CD4-positive, alpha-beta T cell treated with Interleukin-6 for 4 hours (primary cell): Measurements from ENCODE around the gene PCSK5.
"Not testable (repeated sequence)": the region's sequence is repeated elsewhere in the genome, so short reads cannot be mapped to it uniquely, and the experiment has no call there.

Experiments used
- DNase-seq: peaks from one replicate; pipeline ENCODE4 v3.0.0-alpha.2; 2020; ENCODE audit warnings: mixed read lengths

Gene PCSK5

GRCh38 chr9:75927356-75927755 lies 36.9 kb downstream of the PCSK5 start:
- no peak for DNase-seq

- no peak for DNase-seq
These were observed 39.7 kb downstream of the PCSK5 start for GRCh38 chr9:75930190-75930589.

GRCh38 chr9:75930730-75931321 lies 40.4 kb downstream of the PCSK5 start:
- no peak for DNase-seq

DNA sequence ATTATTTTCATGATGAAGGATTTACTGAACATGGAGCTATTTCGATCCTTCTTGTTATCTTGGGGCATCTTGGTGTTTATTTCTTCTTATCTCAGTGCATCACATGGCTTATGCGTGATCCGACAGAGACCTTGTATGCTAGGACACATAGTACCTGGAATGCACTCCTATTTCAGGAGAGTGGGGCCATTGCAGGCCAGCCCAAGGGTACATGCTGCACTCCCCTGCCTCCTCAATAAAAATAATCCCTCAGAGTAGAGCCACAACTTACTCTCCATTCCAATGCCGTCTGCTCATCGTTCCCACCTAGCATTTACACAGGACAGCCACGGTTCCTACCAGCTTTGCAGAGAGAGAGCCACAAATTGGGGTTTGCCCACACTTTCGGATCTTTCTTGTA lies 43.5 kb downstream of the PCSK5 start:
- DNase-seq, result no peak

- no peak for DNase-seq
These were observed 45.1 kb downstream of the PCSK5 start for GRCh38 chr9:75935591-75935990.

- no peak for DNase-seq
These were observed 47.2 kb downstream of the PCSK5 start for GRCh38 chr9:75937521-75938258.

- no peak for DNase-seq
These were observed 48.5 kb downstream of the PCSK5 start for GRCh38 chr9:75938946-75939345.

DNA sequence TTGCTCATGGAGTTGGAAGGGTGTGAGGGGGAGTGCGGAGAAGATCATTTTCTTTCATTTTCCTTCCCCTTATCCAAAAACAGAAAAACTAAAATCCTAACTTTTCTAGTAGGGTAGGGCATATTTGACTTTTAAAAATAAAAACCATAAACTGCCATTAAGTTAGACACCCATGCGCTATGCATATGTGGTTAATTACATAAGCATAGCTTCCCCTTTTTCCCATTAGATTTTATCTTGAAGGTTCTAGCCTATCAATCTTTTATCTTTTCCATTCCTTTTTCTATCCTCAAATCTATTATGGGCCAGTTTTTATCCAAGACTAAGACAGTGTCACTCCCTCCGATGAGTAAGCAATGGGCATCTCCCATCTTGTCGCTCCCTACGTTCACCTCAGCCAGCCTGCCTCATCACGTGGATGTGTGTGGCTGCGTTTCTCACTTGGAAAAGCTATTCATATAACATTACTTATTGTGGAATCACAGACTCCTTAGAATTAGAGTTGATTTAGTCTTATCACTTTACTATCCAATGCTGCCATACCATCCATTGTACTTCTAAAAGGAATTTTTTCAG lies 49.2 kb downstream of the PCSK5 start:
- no peak for DNase-seq

GRCh38 chr9:75941066-75941465 lies 50.6 kb downstream of the PCSK5 start:
- no peak for DNase-seq

GRCh38 chr9:75941577-75942311 lies 51.3 kb downstream of the PCSK5 start:
- DNase-seq, result no peak

- DNase-seq, result no peak
These were observed 56.3 kb downstream of the PCSK5 start for GRCh38 chr9:75946766-75947165.

- no peak for DNase-seq
These were observed 56.8 kb downstream of the PCSK5 start for GRCh38 chr9:75947233-75947632.

DNA sequence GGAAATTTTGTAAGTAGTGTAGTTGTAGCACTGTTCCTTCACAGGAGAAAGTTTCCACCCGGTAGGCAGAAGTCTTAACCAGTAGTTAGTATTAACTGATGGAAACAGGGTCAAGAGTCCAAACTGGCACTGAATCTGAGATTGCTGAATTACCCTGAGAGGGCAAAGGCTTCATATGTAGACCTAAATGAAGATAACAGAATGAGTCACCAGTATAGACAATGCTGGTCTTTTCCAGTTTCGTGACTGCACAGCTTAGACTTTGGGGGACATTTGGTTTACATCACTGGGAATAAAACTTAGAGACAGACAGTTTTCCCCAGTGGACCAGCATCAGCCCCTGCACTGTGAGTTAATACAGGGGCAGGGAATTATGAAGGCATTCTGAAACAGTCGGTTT lies 60.5 kb downstream of the PCSK5 start:
- DNase-seq, result no peak

- no peak for DNase-seq
These were observed 62.7 kb downstream of the PCSK5 start for GRCh38 chr9:75953218-75953617.

- DNase-seq, result no peak
These were observed 65.7 kb downstream of the PCSK5 start for GRCh38 chr9:75956161-75956560.

DNA sequence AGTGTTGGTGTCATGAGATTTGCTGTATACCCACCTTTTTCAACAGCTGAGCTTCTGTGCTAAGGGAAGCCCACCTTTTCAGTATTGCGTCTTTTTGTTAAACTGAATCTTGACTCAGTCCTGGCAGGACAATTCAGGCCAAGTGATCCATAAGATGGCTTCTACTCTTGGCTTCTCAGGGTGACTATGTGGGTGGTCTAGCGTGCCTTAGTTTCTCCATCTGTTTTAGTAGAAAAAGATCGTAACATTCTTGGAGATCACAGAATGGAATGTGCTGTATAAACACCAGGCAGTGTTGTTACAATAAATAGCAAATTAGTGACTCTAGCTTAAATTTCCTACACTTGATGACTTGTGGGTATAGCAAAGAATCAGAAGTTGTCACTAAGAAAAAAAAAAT lies 66.6 kb downstream of the PCSK5 start:
- DNase-seq, result no peak

DNA sequence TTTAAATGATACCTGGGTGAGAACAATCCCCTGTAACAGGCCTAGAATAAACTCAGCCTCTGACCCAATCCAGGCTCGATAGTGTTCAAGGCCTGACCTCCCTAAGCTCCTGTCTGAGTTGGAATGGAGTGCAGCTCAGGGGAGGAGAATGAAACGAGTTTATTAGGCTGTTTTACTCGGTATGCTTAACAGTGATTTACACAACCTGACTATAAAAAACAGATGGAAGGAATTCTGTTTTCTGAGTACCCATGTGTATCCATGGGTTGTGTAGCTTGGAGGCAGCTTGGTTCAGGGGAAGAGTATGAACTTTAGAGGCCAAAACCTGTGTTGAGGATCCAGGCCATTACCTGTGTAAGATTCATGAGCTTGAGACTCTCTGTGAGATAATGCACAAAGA lies 67.8 kb downstream of the PCSK5 start:
- no peak for DNase-seq

DNA sequence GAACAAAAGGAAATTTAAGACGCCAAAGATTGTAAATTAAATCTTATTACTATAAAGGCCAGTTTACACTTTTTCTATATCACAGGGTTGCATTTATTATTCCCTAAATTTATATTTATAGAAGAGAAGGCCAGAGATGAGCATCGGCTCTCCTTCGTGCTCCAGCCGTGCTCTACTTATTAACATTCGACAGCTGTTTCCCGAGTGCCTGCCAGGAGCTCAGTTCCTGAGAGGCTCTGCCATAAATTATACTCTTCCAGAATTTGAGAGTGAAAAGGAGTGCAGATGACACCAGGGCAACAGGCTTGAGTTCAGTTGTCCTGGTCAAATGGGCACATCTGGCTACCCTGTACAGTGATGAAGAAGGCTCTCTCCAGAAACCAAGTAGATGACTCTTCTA lies 70.1 kb downstream of the PCSK5 start:
- DNase-seq, result no peak

DNA sequence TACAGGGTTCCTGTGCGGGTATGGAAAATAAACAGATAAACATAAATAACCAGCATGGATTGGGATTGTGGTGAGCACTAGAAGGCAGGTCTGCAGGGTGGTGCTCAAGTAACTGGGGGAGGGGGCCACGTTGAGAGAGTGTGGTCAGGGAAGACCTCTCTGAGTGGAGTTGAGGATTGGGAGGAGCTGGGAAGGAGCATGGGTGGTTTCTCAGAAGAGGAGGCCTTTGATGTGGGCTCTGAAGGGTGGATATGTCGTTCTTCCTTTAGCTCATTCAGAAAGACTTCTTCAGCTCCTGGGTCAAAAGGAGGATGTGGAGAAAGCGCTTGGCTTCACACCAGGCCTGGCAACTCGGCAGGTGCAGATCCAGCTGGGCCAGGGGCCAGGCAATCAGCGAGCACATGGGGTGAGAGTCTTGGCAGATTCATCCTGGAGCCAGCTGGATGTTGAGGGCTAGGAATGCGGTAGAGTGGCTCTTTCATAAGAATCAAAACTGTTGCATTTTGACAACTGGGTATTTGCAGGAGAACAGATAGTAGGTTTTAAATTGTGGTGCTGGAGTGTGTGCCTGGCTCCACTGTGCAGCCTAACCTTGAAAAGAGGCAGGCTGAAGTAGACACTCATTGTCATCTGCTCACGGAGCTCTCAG lies 71.7 kb downstream of the PCSK5 start:
- DNase-seq, result no peak

GRCh38 chr9:75962662-75963036 lies 72.2 kb downstream of the PCSK5 start:
- no peak for DNase-seq

DNA sequence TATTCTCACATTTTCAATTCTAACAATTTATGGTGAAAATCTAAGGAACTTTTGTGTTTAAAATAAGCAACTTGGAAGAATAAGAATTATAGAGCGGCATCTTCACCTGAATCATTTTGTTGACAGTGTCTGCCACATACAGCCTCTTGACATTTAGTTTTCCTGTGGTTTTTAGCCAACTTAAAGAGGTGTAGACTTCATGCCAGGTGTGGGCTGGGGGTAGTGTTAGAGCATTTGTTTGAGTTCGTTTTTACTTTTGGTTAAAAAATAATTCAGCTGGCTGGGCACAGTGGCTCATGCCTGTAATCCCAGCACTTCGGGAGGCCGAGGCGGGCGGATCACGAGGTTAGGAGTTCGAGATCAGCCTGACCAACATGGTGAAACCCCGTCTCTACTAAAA lies 72.8 kb downstream of the PCSK5 start:
- not testable (repeated sequence) for DNase-seq

DNA sequence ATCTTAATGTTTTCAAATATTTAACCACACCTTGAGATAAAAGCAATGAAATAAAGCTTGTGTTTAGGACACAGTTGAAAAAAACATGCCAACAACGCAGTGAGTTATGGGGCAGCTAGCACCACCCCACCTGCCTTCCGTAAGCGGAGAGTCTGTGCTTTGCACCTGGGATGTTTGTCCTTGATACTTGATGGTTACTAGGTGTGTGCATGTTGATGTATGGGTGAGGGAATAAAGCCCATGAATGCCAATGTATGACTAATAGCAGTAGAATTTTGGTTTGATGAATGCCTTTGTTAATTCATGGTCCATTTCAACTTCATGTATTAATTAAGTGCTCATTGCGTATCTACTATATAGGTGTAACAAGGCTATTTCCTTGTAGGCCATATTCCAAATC lies 74.0 kb downstream of the PCSK5 start:
- DNase-seq, result no peak

GRCh38 chr9:75965231-75965630 lies 74.8 kb downstream of the PCSK5 start:
- no peak for DNase-seq
